ENCODE data around the gene SP110. TPM values are rescaled to one million over a fixed set of nuclear protein-coding genes. Genes with fewer than 3 reads are reported as not detected.

Gene SP110
- total RNA-seq, 5 donors from 2014 or later (not counting 1 experiment from before 2014, with no cell fraction given) = 95.4 to 136 (median 111) TPM

- H3K27ac Mint-ChIP-seq = peak overlapping the region; percentile 84 to 85
- POLR2A ChIA-PET = interaction anchor here in 1 of 2 donors (0.7 kb wide), 1 partner anchor 432 kb away, joined by 3 read pairs; no protein-coding TSS in a partner anchor
- H3K9me3 Mint-ChIP-seq = no peaks in the 10 kb centered on the region
- H3K4me1 Mint-ChIP-seq = peaks cover 11 to 15% (median 12%) of the 10 kb centered on the region in 3 donors
- Histone ChIP-seq H3K9me3 (no peaks in the 10 kb centered on the region), H3K4me3 (ENCODE audit: control insufficient read depth in 1 of 2, extremely low read depth in 1 of 2, low read length in 1 of 2) (no peak overlapping the region), H3K36me3 (ENCODE audit: control insufficient read depth in 2 of 2, extremely low read depth in 1 of 2, insufficient read depth in 1 of 2, low read length in 1 of 2) (peaks cover 21 to 74% of the 10 kb centered on the region in 2 donors), H3K27ac (ENCODE audit: low read length) (peak overlapping the region; percentile 9), H3K27me3 (replicated peaks in 1 of 2; ENCODE audit: control insufficient read depth in 2 of 2, extremely low read depth in 1 of 2, insufficient read depth in 2 of 2, low read length in 1 of 2) (no peaks in the 10 kb centered on the region), H3K4me1 (ENCODE audit: control insufficient read depth in 1 of 2, extremely low read depth in 1 of 2, insufficient read depth in 2 of 2, low read length in 2 of 2) (peaks cover 3 to 4% of the 10 kb centered on the region in 2 experiments)
- H3K36me3 Mint-ChIP-seq = peaks cover 79% of the 10 kb centered on the region
- no peaks in the 10 kb centered on the region for H3K27me3 Mint-ChIP-seq
- peak overlapping the region in 1 of 3 donors; percentile 48 for H3K4me3 Mint-ChIP-seq
- 58% methylated on average over 7 of the region's 9 CpGs for WGBS (ENCODE audit: insufficient coverage)
- peak in 15 of 35 experiments; percentile 5 to 47 (median 20) for DNase-seq
- CTCF ChIA-PET = interaction anchor here in 1 of 2 donors (0.6 to 1.7 kb wide), 2 partner anchors 9 to 10 kb away, joined by 4 to 18 read pairs; no protein-coding TSS in a partner anchor
- ATAC-seq (replicated peaks in 1 of 4) = peak in 2 of 4 experiments; percentile 27 to 90
These were observed 49.3 kb downstream of the SP110 start for GRCh38 chr2:230170532-230170931.

GRCh38 chr2:230166557-230167170 lies 53.1 kb downstream of the SP110 start:
- Mint-ChIP-seq H3K36me3 (peaks cover 60% of the 10 kb centered on the region), H3K27me3 (no peaks in the 10 kb centered on the region), H3K9me3 (no peaks in the 10 kb centered on the region), H3K4me1 (peaks cover 11 to 12% (median 11%) of the 10 kb centered on the region in 3 donors), H3K27ac (no peak overlapping the region), H3K4me3 (no peak overlapping the region)
- no peak overlapping the region for H3K4me3 ChIP-seq (ENCODE audit: control insufficient read depth in 1 of 2, extremely low read depth in 1 of 2, low read length in 1 of 2)
- no peaks in the 10 kb centered on the region for H3K27me3 ChIP-seq (replicated peaks in 1 of 2; ENCODE audit: control insufficient read depth in 2 of 2, extremely low read depth in 1 of 2, insufficient read depth in 2 of 2, low read length in 1 of 2)
- ATAC-seq (replicated peaks in 1 of 4) (no peak), DNase-seq (no peak)
- WGBS (ENCODE audit: insufficient coverage) = no CpG with 5 or more reads among the region's 2 CpGs
- H3K36me3 ChIP-seq (ENCODE audit: control insufficient read depth in 2 of 2, extremely low read depth in 1 of 2, insufficient read depth in 1 of 2, low read length in 1 of 2) = peaks cover 14 to 40% of the 10 kb centered on the region in 2 donors
- ChIA-PET POLR2A (no interaction called here), CTCF (interaction anchor here (0.6 to 1.4 kb wide), 2 partner anchors 8 to 473 kb away, joined by 4 read pairs; no protein-coding TSS in a partner anchor)
- H3K9me3 ChIP-seq = no peaks in the 10 kb centered on the region
- no peak overlapping the region for H3K27ac ChIP-seq (ENCODE audit: low read length)
- H3K4me1 ChIP-seq (ENCODE audit: control insufficient read depth in 1 of 2, extremely low read depth in 1 of 2, insufficient read depth in 2 of 2, low read length in 2 of 2) = peaks cover 3 to 4% of the 10 kb centered on the region in 2 experiments

- H3K9me3 Mint-ChIP-seq = no peaks in the 10 kb centered on the region
- CTCF ChIA-PET = no interaction called here
- H3K9me3 ChIP-seq = no peaks in the 10 kb centered on the region
- no peaks in the 10 kb centered on the region for H3K27me3 Mint-ChIP-seq
- H3K27ac ChIP-seq (ENCODE audit: low read length) = no peak overlapping the region
- H3K27ac Mint-ChIP-seq = no peak overlapping the region
- WGBS (ENCODE audit: insufficient coverage) = no CpG with 5 or more reads among the region's 1 CpG
- peaks cover 38% of the 10 kb centered on the region for H3K36me3 Mint-ChIP-seq
- no peak overlapping the region for H3K4me3 ChIP-seq (ENCODE audit: control insufficient read depth in 1 of 2, extremely low read depth in 1 of 2, low read length in 1 of 2)
- no peaks in the 10 kb centered on the region for H3K27me3 ChIP-seq (replicated peaks in 1 of 2; ENCODE audit: control insufficient read depth in 2 of 2, extremely low read depth in 1 of 2, insufficient read depth in 2 of 2, low read length in 1 of 2)
- peaks cover 13 to 22% of the 10 kb centered on the region in 2 donors for H3K36me3 ChIP-seq (ENCODE audit: control insufficient read depth in 2 of 2, extremely low read depth in 1 of 2, insufficient read depth in 1 of 2, low read length in 1 of 2)
- peaks cover 3 to 15% (median 5%) of the 10 kb centered on the region in 3 donors for H3K4me1 Mint-ChIP-seq
- DNase-seq (no peak), ATAC-seq (replicated peaks in 1 of 4) (no peak)
- no peak overlapping the region for H3K4me3 Mint-ChIP-seq
- POLR2A ChIA-PET = no interaction called here
- peaks cover 0 to 4% of the 10 kb centered on the region in 2 experiments for H3K4me1 ChIP-seq (ENCODE audit: control insufficient read depth in 1 of 2, extremely low read depth in 1 of 2, insufficient read depth in 2 of 2, low read length in 2 of 2)
These were observed 55.6 kb downstream of the SP110 start for GRCh38 chr2:230164139-230164538.

DNA sequence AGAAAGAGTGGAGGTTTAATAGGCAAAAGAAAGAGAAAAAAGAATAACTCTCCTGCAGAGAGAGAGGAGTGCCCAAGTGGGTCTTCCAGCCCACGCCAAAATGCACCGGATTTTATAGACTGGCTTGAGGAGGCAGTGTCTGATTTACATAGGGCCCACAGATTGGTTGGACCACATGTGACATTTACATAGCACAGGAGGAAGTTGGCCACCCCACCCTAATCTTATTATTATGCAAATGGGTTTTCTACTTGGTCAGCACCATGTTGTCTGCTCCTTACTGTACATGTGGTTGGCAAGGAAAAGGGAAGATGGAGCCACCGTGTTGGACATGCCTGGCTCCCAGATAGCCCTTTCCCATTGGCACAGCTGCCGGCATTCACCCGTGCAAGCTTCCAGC lies 56.8 kb downstream of the SP110 start:
- Mint-ChIP-seq H3K4me1 (peaks cover 3 to 15% (median 3%) of the 10 kb centered on the region in 3 donors), H3K27ac (no peak overlapping the region), H3K36me3 (peaks cover 29% of the 10 kb centered on the region), H3K27me3 (no peaks in the 10 kb centered on the region), H3K9me3 (no peaks in the 10 kb centered on the region), H3K4me3 (no peak overlapping the region)
- Histone ChIP-seq H3K4me1 (ENCODE audit: control insufficient read depth in 1 of 2, extremely low read depth in 1 of 2, insufficient read depth in 2 of 2, low read length in 2 of 2) (peaks cover 0 to 4% of the 10 kb centered on the region in 2 experiments), H3K27ac (ENCODE audit: low read length) (no peak overlapping the region), H3K27me3 (replicated peaks in 1 of 2; ENCODE audit: control insufficient read depth in 2 of 2, extremely low read depth in 1 of 2, insufficient read depth in 2 of 2, low read length in 1 of 2) (no peaks in the 10 kb centered on the region), H3K4me3 (ENCODE audit: control insufficient read depth in 1 of 2, extremely low read depth in 1 of 2, low read length in 1 of 2) (no peak overlapping the region), H3K9me3 (no peaks in the 10 kb centered on the region), H3K36me3 (ENCODE audit: control insufficient read depth in 2 of 2, extremely low read depth in 1 of 2, insufficient read depth in 1 of 2, low read length in 1 of 2) (peaks cover 13 to 16% of the 10 kb centered on the region in 2 donors)
- 100% methylated on average over 1 of the region's 5 CpGs for WGBS (ENCODE audit: insufficient coverage)
- ChIA-PET CTCF (interaction anchor here (0.7 to 1.3 kb wide), 2 partner anchors 20 to 319 kb away, joined by 3 to 8 read pairs; no protein-coding TSS in a partner anchor), POLR2A (no interaction called here)
- ATAC-seq (replicated peaks in 1 of 4) = no peak
- DNase-seq = no peak

- Histone ChIP-seq H3K27me3 (replicated peaks in 1 of 2; ENCODE audit: control insufficient read depth in 2 of 2, extremely low read depth in 1 of 2, insufficient read depth in 2 of 2, low read length in 1 of 2) (no peaks in the 10 kb centered on the region), H3K36me3 (ENCODE audit: control insufficient read depth in 2 of 2, extremely low read depth in 1 of 2, insufficient read depth in 1 of 2, low read length in 1 of 2) (peaks cover 3 to 6% of the 10 kb centered on the region in 2 donors), H3K4me3 (ENCODE audit: control insufficient read depth in 1 of 2, extremely low read depth in 1 of 2, low read length in 1 of 2) (no peak overlapping the region), H3K4me1 (ENCODE audit: control insufficient read depth in 1 of 2, extremely low read depth in 1 of 2, insufficient read depth in 2 of 2, low read length in 2 of 2) (peaks cover 0 to 4% of the 10 kb centered on the region in 2 experiments), H3K9me3 (no peaks in the 10 kb centered on the region), H3K27ac (ENCODE audit: low read length) (no peak overlapping the region)
- DNase-seq = no peak
- Mint-ChIP-seq H3K4me3 (no peak overlapping the region), H3K27me3 (no peaks in the 10 kb centered on the region), H3K27ac (no peak overlapping the region), H3K36me3 (peaks cover 16% of the 10 kb centered on the region), H3K9me3 (no peaks in the 10 kb centered on the region), H3K4me1 (peaks cover 3 to 15% (median 3%) of the 10 kb centered on the region in 3 donors)
- WGBS (ENCODE audit: insufficient coverage) = 90% methylated on average over 4 of the region's 6 CpGs
- CTCF ChIA-PET = interaction anchor here (1.2 to 1.5 kb wide), 3 partner anchors 9 to 94 kb away, joined by 4 to 12 read pairs (median 4); no protein-coding TSS in a partner anchor
- ATAC-seq (replicated peaks in 1 of 4) = no peak
- POLR2A ChIA-PET = no interaction called here
These were observed 58.6 kb downstream of the SP110 start for GRCh38 chr2:230161184-230161583.

DNA sequence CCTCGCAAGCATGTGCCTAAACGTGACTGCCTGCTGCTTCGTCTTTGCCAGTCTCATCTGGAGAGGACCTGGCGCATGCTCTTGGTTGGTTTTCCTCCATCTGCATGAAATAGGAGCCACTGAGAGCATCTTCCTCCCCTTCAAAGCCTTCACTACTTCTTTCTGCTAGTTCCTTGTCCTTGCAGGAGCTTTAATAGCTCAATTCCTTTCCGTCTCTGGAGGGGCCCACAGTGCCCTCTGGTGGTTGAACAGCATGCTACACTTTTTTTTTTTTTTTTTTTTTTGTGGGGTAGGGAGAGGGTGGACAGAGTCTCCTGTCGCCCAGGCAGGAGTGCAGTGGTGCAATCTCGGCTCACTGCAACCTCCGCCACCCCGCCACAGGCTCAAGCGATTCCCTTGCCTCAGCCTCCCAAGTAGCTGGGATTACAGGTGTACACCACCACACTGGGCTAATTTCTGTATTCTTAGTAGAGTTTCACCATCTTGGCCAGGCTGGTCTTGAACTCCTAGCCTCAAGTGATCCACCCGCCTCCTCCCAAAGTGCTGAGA lies 59.6 kb downstream of the SP110 start:
- peaks cover 0 to 4% of the 10 kb centered on the region in 2 experiments for H3K4me1 ChIP-seq (ENCODE audit: control insufficient read depth in 1 of 2, extremely low read depth in 1 of 2, insufficient read depth in 2 of 2, low read length in 2 of 2)
- no peak overlapping the region for H3K27ac Mint-ChIP-seq
- WGBS (ENCODE audit: insufficient coverage) = 65% methylated on average over 10 of the region's 11 CpGs
- H3K9me3 ChIP-seq = no peaks in the 10 kb centered on the region
- H3K4me3 ChIP-seq (ENCODE audit: control insufficient read depth in 1 of 2, extremely low read depth in 1 of 2, low read length in 1 of 2) = no peak overlapping the region
- ChIA-PET CTCF (interaction anchor here (0.5 to 1.5 kb wide), 49 partner anchors 10 to 1440 kb away, joined by 3 to 18 read pairs (median 4); no protein-coding TSS in a partner anchor), POLR2A (interaction anchor here (0.5 to 0.7 kb wide), 4 partner anchors 31 to 357 kb away, joined by 3 to 12 read pairs (median 8); no protein-coding TSS in a partner anchor)
- H3K4me3 Mint-ChIP-seq = peak overlapping the region in 2 of 3 donors; percentile 0 to 38
- H3K4me1 Mint-ChIP-seq = peaks cover 3 to 15% (median 3%) of the 10 kb centered on the region in 3 donors
- DNase-seq (peak in 33 of 35 experiments; percentile 5 to 69 (median 42)), ATAC-seq (replicated peaks in 1 of 4) (peak in 3 of 4 experiments; percentile 36 to 64 (median 42))
- H3K27me3 ChIP-seq (replicated peaks in 1 of 2; ENCODE audit: control insufficient read depth in 2 of 2, extremely low read depth in 1 of 2, insufficient read depth in 2 of 2, low read length in 1 of 2) = no peaks in the 10 kb centered on the region
- H3K9me3 Mint-ChIP-seq = no peaks in the 10 kb centered on the region
- H3K36me3 ChIP-seq (ENCODE audit: control insufficient read depth in 2 of 2, extremely low read depth in 1 of 2, insufficient read depth in 1 of 2, low read length in 1 of 2) = peaks cover 3 to 6% of the 10 kb centered on the region in 2 donors
- peaks cover 16% of the 10 kb centered on the region for H3K36me3 Mint-ChIP-seq
- H3K27ac ChIP-seq (ENCODE audit: low read length) = no peak overlapping the region
- no peaks in the 10 kb centered on the region for H3K27me3 Mint-ChIP-seq
